Smooth muscle cell (in vitro differentiated cells): ENCODE data around the gene HPX. TPM values are rescaled to one million over a fixed set of nuclear protein-coding genes. Genes with fewer than 3 reads are reported as not detected.

ENCODE experiments used
- DNase-seq: peaks from one replicate; lab custom pipeline; 2025; ENCODE audit not compliant: unreplicated experiment; lab: John Stamatoyannopoulos, UW
- H2AFZ ChIP-seq: fragments of 200-600 bp; sonication (generic); 2 replicates; pipeline ENCODE4 v1.6.0; 2016; ENCODE audit warnings: antibody characterized with exemption, low read depth, mild to moderate bottlenecking
- H3F3A ChIP-seq: fragments of 200-600 bp; sonication (generic); 2 replicates; pipeline ENCODE4 v1.6.0; 2017; ENCODE audit warnings: antibody characterized with exemption, low read depth
- H3K27ac ChIP-seq: fragments of 200-600 bp; sonication (generic); 2 replicates; pipeline ENCODE4 v1.5.1; 2016; ENCODE audit warnings: low read depth, mild to moderate bottlenecking
- H3K27me3 ChIP-seq: fragments of 200-600 bp; sonication (generic); 2 replicates; pipeline ENCODE4 v1.6.1; 2016; ENCODE audit warnings: low read depth, mild to moderate bottlenecking
- H3K36me3 ChIP-seq: fragments of 200-600 bp; sonication (generic); 2 replicates; pipeline ENCODE4 v1.5.1; 2016; ENCODE audit warnings: low read depth
- H3K4me1 ChIP-seq: fragments of 200-600 bp; sonication (generic); 2 replicates; pipeline ENCODE4 v1.5.1; 2016; ENCODE audit warnings: low read depth
- H3K4me2 ChIP-seq: fragments of 200-600 bp; sonication (generic); 2 replicates; pipeline ENCODE4 v1.6.0; 2016; ENCODE audit warnings: mild to moderate bottlenecking
- H3K4me3 ChIP-seq: fragments of 200-600 bp; sonication (generic); 2 replicates; pipeline ENCODE4 v1.5.1; 2016; ENCODE audit warnings: mild to moderate bottlenecking
- H3K79me2 ChIP-seq: fragments of 200-600 bp; sonication (generic); 2 replicates; pipeline ENCODE4 v1.6.0; 2016; ENCODE audit warnings: low read depth, mild to moderate bottlenecking
- H3K9ac ChIP-seq: fragments of 200-600 bp; sonication (generic); 2 replicates; pipeline ENCODE4 v1.6.0; 2016; ENCODE audit warnings: low read depth
- H3K9me3 ChIP-seq: fragments of 200-600 bp; sonication (generic); replicated peaks from 2 replicates; pipeline ENCODE4 v1.5.1; 2016; ENCODE audit warnings: low read depth
- H4K20me1 ChIP-seq: fragments of 200-600 bp; sonication (generic); 2 replicates; pipeline ENCODE4 v1.6.0; 2016; ENCODE audit warnings: low read depth
- CTCF ChIP-seq: fragments of 200-600 bp; sonication (generic); IDR thresholded peaks from 2 replicates; pipeline ENCODE4 v1.5.1; 2017; ENCODE audit warnings: borderline replicate concordance, mild to moderate bottlenecking, antibody characterized with exemption; ENCODE audit not compliant: insufficient read depth, poor library complexity, severe bottlenecking
- WGBS: methylation state at CpG from one replicate; pipeline ENCODE4 v1.1.7; 2016; ENCODE audit warnings: low lambda C conversion rate; 5-methylcytosine and 5-hydroxymethylcytosine counted together
- polyA plus RNA-seq: library from polyadenylated mRNA; unstranded; fragments of >200 nt; fragmentation: Nextera tagmentation; extraction: Ambion mirVana; gene quantifications from 2 replicates; pipeline ENCODE4 v1.2.1, GENCODE V29; 2016
- total RNA-seq: library from RNA; depleted of rRNA; stranded (reverse); fragments of >200 nt; gene quantifications from 2 replicates; pipeline ENCODE4 v1.2.3, GENCODE V29; 2014

The HPX gene
- total and polyA plus RNA-seq, 2 experiments from 2014 or later = 1.1 to 3.5 TPM

DNA sequence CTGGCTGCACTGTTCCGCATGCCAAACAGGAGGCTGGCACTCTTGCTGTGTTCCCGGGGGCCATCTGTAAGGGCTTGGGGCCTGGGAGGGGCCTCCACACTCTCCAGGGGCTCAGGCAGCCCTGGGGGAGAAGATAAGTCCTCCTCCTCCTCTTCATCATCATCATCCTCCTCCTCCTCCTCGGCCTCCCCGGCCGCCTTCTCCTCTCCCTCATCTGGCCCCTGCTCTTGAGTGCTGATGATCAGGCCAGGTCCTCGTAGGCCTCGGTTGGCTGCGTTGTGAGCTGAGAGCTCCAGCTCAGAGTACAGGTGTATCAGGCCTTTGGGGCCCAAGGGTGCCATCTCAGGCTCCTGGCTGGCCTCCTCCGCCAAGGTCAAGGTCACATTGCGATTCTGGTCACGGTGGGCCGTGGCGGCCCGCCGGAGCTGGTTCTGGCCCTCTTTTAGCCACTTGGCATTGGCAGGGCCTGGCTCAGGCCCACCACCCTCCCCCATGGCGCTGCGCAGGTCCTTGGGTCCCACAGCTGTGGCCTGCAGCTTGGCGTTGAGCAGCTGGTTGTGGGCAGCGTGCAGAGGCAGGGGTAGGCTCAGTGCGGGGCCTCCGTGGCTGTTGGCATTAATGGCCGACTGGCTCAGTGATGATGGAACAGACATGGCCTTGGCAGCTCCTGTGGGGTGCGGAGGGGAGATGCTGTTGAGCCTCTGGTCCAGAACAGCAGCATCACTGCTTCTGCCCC, 29.9 kb downstream of the HPX start:
- Histone ChIP-seq H3K36me3 (no peaks in the 10 kb centered on the region), H3K9me3 (no peaks in the 10 kb centered on the region), H3K4me3 (no peak overlapping the region), H4K20me1 (peaks cover 56% of the 10 kb centered on the region), H3K4me2 (no peak overlapping the region), H3K79me2 (peaks cover 12% of the 10 kb centered on the region), H3K27me3 (no peaks in the 10 kb centered on the region), H3K27ac (no peak overlapping the region), H3K9ac (no peak overlapping the region), H3K4me1 (no peaks in the 10 kb centered on the region), H3F3A (no peaks in the 10 kb centered on the region), H2AFZ (no peak overlapping the region)
- no peak for TF ChIP-seq CTCF
- 98% methylated on average over 23 of the region's 23 CpGs for whole genome bisulfite sequencing
- DNase-seq = no peak

DNA sequence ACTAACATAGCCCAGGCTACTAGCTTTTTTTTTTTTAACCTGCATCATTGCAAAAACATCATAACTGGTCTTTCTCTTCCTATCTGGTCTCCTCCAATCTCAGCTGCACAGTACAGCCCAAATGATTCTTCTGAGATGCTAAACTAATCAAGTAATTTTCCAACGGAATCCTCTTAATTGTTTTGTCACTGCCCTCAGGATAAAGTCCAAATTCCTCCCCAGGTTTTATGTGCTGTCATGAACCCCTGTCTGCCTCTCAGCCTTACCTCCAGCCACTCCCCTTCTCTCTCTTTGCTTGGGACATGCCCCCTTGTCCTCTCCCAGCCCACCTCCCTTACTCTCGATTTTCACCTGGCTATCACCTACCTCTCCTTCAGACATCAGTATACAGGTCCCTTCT, 34.4 kb downstream of the HPX start:
- Histone ChIP-seq H3K27ac (no peak overlapping the region), H3K4me1 (peaks cover 11% of the 10 kb centered on the region), H3K9me3 (no peaks in the 10 kb centered on the region), H3K4me3 (no peak overlapping the region), H4K20me1 (peaks cover 47% of the 10 kb centered on the region), H3K79me2 (no peaks in the 10 kb centered on the region), H3K9ac (no peak overlapping the region), H3F3A (no peaks in the 10 kb centered on the region), H2AFZ (no peak overlapping the region), H3K4me2 (no peak overlapping the region), H3K27me3 (no peaks in the 10 kb centered on the region), H3K36me3 (no peaks in the 10 kb centered on the region)
- whole genome bisulfite sequencing = 61% methylated on average over 2 of the region's 2 CpGs
- no peak for TF ChIP-seq CTCF
- DNase-seq = no peak

DNA sequence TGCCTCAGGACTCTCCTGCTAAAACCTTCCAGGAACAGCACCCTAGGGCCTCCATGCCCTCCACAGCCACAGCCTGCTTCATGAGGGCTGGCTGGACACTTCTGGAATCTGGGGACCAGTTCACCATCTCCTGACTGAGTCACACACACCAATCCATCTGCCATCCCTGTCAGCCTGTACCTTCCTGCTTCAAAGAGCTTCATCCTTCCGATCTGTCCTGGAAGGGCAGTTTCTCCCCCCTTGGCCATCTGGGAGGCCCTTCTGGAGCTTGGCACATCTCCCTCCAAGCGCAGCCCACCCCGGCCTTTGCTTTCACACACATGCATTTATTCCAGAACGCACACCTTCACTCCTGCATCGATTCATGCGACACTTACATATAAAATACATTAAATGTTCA, 34.9 kb downstream of the HPX start:
- no peak overlapping the region for H3K4me2 ChIP-seq
- H3K79me2 ChIP-seq = no peaks in the 10 kb centered on the region
- no peaks in the 10 kb centered on the region for H3F3A ChIP-seq
- WGBS = 96% methylated on average over 6 of the region's 6 CpGs
- no peaks in the 10 kb centered on the region for H3K27me3 ChIP-seq
- H3K4me1 ChIP-seq = peaks cover 11% of the 10 kb centered on the region
- no peaks in the 10 kb centered on the region for H3K36me3 ChIP-seq
- TF ChIP-seq CTCF = no peak
- no peak overlapping the region for H2AFZ ChIP-seq
- H3K9ac ChIP-seq = no peak overlapping the region
- H3K27ac ChIP-seq = no peak overlapping the region
- peaks cover 47% of the 10 kb centered on the region for H4K20me1 ChIP-seq
- no peaks in the 10 kb centered on the region for H3K9me3 ChIP-seq
- DNase-seq = no peak
- H3K4me3 ChIP-seq = no peak overlapping the region

- Histone ChIP-seq H3K27ac (no peak overlapping the region), H3K9ac (no peak overlapping the region), H3K4me2 (no peak overlapping the region), H3K4me3 (no peak overlapping the region), H3K9me3 (no peaks in the 10 kb centered on the region), H3F3A (no peaks in the 10 kb centered on the region), H3K36me3 (no peaks in the 10 kb centered on the region), H3K27me3 (no peaks in the 10 kb centered on the region), H2AFZ (no peak overlapping the region), H3K79me2 (no peaks in the 10 kb centered on the region), H3K4me1 (peaks cover 11% of the 10 kb centered on the region), H4K20me1 (peaks cover 47% of the 10 kb centered on the region)
- DNase-seq = no peak
- no peak for TF ChIP-seq CTCF
- WGBS = 76% methylated on average over 13 of the region's 13 CpGs
These were observed 35.6 kb downstream of the HPX start for GRCh38 chr11:6405052-6405667.
